ENCODE data around the gene NUP214.
"Not testable (repeated sequence)": the region's sequence is repeated elsewhere in the genome, so short reads cannot be mapped to it uniquely, and the experiment has no call there.

Gene NUP214

GRCh38 chr9:131264231-131264630 is 138.8 kb downstream of the NUP214 start:
- no peak for DNase-seq

- no peak for DNase-seq
Observed at GRCh38 chr9:131266266-131267229, 141.2 kb downstream of the NUP214 start.

- DNase-seq, result peak; percentile 57
Observed at GRCh38 chr9:131270171-131271015, 145.0 kb downstream of the NUP214 start.

- not testable (repeated sequence) for DNase-seq
Observed at GRCh38 chr9:131271016-131271273, 145.6 kb downstream of the NUP214 start.

- no peak for DNase-seq
Observed at GRCh38 chr9:131271506-131271931, 146.1 kb downstream of the NUP214 start.

- no peak for DNase-seq
Observed at GRCh38 chr9:131272212-131272611, 146.8 kb downstream of the NUP214 start.

- no peak for DNase-seq
Observed at GRCh38 chr9:131273146-131273855, 147.9 kb downstream of the NUP214 start.

- no peak for DNase-seq
Observed at GRCh38 chr9:131273856-131274673, 148.7 kb downstream of the NUP214 start.

- DNase-seq, result no peak
Observed at GRCh38 chr9:131274674-131275331, 149.4 kb downstream of the NUP214 start.

- DNase-seq, result no peak
Observed at GRCh38 chr9:131275332-131276093, 150.1 kb downstream of the NUP214 start.

GRCh38 chr9:131276094-131276888 is 150.9 kb downstream of the NUP214 start, which contains the start of gene FAM78A:
Gene FAM78A, minus strand, starts transcription at chr9:131276510. Its CDS starts 331 bp downstream, at chr9:131276179.
- peak; percentile 49 for DNase-seq

- DNase-seq, result no peak
Observed at GRCh38 chr9:131276891-131277286, 151.5 kb downstream of the NUP214 start.

- DNase-seq, result no peak
Observed at GRCh38 chr9:131277287-131277909, 152.0 kb downstream of the NUP214 start.

- peak; percentile 77 for DNase-seq
Observed at GRCh38 chr9:131277910-131278701, 152.7 kb downstream of the NUP214 start.

- no peak for DNase-seq
Observed at GRCh38 chr9:131278702-131279111, 153.3 kb downstream of the NUP214 start.

GRCh38 chr9:131279196-131279862 is 153.9 kb downstream of the NUP214 start:
- no peak for DNase-seq

- DNase-seq, result peak; percentile 15
Observed at GRCh38 chr9:131279863-131280570, 154.6 kb downstream of the NUP214 start.
